ENCODE results near the gene MAFG.

DNA sequence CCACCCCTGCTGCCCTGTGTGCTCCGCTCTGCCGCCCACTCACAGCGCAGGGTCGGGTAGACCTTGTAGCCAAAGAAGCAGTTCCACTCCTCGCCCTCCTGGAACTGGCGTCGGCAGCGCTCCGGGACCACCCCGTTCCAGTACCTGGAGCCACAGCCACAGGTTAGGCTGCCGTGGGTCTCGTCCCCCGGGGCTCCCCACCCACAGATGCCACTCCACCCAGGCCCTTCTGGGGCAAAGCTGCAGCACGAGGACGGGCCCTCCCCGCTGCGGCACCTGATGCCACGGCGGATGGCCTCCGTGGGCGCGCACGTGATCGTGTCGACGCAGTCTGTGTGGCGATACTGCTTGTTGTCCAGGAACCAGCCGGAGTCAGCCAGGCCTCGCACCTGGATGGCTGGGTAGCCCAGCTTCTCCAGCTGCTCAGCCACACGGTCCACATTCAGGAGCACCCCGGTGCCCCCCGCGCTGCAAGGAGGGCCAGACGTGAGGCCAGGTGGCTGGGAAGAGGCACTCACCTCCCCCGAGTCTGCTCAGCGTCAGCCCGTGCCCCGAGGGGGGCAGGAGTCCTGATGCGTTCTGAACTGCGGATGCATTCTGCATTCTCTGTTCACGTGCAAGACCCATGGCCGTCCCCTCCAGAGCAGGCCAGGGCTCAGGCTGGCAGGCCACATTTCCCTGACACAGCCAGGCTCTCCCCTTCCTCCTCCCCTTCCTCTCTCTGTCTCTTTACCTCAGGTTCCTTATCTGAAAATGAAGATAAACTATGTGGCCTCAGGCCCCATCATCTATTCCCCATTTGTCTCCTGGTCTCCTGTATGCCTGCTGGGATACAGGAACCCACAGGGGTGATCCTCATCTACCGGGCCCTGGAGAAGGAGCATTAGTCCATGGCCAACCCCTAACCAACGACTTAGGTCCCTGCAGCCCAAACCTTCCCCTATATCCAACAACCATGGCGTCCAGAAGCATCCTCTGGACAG lies 29.4 kb upstream of the MAFG start:
- no peak for TF ChIP-seq EZH2 (IDR thresholded peaks at IDR 0.05; ENCODE audit: borderline replicate concordance, insufficient read depth, low read length, poor library complexity, severe bottlenecking)
- TF ChIP-seq, protein P1, sequence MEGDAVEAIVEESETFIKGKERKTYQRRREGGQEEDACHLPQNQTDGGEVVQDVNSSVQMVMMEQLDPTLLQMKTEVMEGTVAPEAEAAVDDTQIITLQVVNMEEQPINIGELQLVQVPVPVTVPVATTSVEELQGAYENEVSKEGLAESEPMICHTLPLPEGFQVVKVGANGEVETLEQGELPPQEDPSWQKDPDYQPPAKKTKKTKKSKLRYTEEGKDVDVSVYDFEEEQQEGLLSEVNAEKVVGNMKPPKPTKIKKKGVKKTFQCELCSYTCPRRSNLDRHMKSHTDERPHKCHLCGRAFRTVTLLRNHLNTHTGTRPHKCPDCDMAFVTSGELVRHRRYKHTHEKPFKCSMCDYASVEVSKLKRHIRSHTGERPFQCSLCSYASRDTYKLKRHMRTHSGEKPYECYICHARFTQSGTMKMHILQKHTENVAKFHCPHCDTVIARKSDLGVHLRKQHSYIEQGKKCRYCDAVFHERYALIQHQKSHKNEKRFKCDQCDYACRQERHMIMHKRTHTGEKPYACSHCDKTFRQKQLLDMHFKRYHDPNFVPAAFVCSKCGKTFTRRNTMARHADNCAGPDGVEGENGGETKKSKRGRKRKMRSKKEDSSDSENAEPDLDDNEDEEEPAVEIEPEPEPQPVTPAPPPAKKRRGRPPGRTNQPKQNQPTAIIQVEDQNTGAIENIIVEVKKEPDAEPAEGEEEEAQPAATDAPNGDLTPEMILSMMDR (IDR thresholded peaks at IDR 0.05; ENCODE audit: poor library complexity, severe bottlenecking) = no peak
- TF ChIP-seq, protein P2, sequence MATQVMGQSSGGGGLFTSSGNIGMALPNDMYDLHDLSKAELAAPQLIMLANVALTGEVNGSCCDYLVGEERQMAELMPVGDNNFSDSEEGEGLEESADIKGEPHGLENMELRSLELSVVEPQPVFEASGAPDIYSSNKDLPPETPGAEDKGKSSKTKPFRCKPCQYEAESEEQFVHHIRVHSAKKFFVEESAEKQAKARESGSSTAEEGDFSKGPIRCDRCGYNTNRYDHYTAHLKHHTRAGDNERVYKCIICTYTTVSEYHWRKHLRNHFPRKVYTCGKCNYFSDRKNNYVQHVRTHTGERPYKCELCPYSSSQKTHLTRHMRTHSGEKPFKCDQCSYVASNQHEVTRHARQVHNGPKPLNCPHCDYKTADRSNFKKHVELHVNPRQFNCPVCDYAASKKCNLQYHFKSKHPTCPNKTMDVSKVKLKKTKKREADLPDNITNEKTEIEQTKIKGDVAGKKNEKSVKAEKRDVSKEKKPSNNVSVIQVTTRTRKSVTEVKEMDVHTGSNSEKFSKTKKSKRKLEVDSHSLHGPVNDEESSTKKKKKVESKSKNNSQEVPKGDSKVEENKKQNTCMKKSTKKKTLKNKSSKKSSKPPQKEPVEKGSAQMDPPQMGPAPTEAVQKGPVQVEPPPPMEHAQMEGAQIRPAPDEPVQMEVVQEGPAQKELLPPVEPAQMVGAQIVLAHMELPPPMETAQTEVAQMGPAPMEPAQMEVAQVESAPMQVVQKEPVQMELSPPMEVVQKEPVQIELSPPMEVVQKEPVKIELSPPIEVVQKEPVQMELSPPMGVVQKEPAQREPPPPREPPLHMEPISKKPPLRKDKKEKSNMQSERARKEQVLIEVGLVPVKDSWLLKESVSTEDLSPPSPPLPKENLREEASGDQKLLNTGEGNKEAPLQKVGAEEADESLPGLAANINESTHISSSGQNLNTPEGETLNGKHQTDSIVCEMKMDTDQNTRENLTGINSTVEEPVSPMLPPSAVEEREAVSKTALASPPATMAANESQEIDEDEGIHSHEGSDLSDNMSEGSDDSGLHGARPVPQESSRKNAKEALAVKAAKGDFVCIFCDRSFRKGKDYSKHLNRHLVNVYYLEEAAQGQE (IDR thresholded peaks at IDR 0.05; ENCODE audit: borderline replicate concordance) = no peak
